Hepatocyte (in vitro differentiated cells): ENCODE measurements around the gene KIF3B.
"Not testable (repeated sequence)": the region's sequence is repeated elsewhere in the genome, so short reads cannot be mapped to it uniquely, and the experiment has no call there.

Experiments
- CTCF ChIP-seq: fragments of 200-600 bp; sonication (generic); IDR thresholded peaks from 2 replicates; pipeline ENCODE4 v1.5.1; 2016; ENCODE audit warnings: antibody characterized with exemption, mild to moderate bottlenecking; ENCODE audit not compliant: poor library complexity
- EZH2 ChIP-seq: fragments of 200-600 bp; sonication (generic); IDR thresholded peaks from 2 replicates; pipeline ENCODE4 v1.6.1; 2016; ENCODE audit warnings: antibody characterized with exemption, mild to moderate bottlenecking, borderline replicate concordance

GRCh38 chr20:32355907-32356621 is 78.6 kb downstream of the KIF3B start:
- not testable (repeated sequence) for TF ChIP-seq CTCF, EZH2
